GM18520 (cell line): ENCODE results near the gene PHOSPHO2.
"Not testable (repeated sequence)": the region's sequence is repeated elsewhere in the genome, so short reads cannot be mapped to it uniquely, and the experiment has no call there.

Experiments used
- ATAC-seq: cut with Tn5 transposase; IDR thresholded peaks from one replicate; pipeline ENCODE4 v1.9.1; 2021; ENCODE audit not compliant: unreplicated experiment

The PHOSPHO2 gene

DNA sequence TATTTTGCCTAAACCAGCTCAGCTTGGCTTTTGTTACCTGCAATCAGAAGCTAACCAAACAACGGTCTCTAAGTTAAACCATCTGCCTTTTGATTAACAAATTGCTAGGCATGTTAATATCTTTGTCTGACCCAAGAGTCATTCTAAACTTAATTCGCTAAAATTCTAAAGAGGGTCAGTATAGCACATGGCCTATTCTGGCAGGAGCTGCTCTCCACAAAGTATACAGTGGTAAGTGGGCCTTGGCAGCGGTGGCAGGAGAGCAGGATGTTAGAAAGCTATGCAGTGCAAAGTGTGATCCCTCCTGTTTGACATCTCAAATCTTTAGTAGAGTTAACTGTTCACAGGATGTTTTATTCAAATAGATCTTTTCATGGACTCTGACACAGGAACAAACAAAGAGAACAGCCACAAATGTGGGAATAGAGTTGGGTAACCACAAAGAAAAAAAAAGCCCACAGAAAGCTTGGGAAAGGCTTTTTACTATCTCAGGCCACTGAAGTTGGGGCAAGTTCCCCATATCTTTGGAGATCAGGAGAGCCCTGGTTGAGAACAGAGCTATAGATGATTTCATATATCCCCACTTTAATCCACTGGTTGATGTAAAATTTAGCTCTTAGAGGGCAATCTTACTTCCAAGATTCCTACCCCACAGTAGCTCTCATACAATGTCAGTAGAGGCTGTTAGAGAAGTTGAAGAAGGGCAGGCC is 10.7 kb upstream of the PHOSPHO2 start:
- ATAC-seq: no peak

GRCh38 chr2:169684135-169684565 is 10.1 kb upstream of the PHOSPHO2 start:
- ATAC-seq: no peak

DNA sequence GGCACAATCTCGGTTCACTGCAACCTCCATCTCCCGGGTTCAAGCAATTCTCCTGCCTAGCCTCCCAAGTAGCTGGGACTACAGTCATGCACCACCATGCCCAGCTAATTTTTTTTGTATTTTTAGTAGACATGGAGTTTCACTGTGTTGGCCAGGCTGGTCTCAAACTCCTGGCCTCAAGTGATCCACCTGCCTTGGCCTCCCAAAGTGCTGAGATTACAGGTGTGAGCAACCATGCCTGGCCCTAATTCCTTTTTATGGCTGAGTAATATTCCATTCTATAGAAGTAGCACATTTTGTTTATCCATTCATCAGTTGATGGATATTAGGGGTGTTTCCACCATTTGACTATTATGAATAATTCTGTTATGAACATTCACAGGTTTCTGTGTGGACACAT is 9.6 kb upstream of the PHOSPHO2 start:
- not testable (repeated sequence) for ATAC-seq

GRCh38 chr2:169686825-169687224 is 7.4 kb upstream of the PHOSPHO2 start:
- ATAC-seq: not testable (repeated sequence)

DNA sequence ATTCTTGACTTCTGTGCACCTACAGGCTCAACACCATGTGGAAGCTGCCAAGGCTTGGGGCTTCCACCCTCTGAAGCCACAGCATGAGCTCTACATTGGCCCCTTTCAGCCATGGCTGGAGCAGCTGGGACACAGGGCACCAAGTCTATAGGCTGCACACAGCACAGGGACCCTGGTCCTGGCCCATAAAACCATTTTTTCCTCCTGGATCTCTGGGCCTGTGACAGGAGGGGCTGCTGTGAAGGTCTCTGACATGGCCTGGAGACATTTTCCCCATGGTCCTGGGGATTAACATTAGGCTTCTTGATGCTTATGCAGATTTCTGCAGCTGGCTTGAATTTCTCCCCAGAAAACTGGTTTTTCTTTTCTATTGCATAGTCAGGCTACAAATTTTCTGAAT is 6.3 kb upstream of the PHOSPHO2 start:
- not testable (repeated sequence) for ATAC-seq

- no peak for ATAC-seq
Observed at GRCh38 chr2:169690958-169691357, 3.3 kb upstream of the PHOSPHO2 start.

GRCh38 chr2:169692718-169693117 is 1.6 kb upstream of the PHOSPHO2 start:
- no peak for ATAC-seq

GRCh38 chr2:169693360-169693759 is 909 bp upstream of the PHOSPHO2 start:
- no peak for ATAC-seq

- ATAC-seq: no peak
Observed at GRCh38 chr2:169694894-169695260, 608 bp downstream of the PHOSPHO2 start.

GRCh38 chr2:169696381-169696780 is 2.1 kb downstream of the PHOSPHO2 start:
- no peak for ATAC-seq

GRCh38 chr2:169699173-169699572 is 4.9 kb downstream of the PHOSPHO2 start:
- ATAC-seq: not testable (repeated sequence)

DNA sequence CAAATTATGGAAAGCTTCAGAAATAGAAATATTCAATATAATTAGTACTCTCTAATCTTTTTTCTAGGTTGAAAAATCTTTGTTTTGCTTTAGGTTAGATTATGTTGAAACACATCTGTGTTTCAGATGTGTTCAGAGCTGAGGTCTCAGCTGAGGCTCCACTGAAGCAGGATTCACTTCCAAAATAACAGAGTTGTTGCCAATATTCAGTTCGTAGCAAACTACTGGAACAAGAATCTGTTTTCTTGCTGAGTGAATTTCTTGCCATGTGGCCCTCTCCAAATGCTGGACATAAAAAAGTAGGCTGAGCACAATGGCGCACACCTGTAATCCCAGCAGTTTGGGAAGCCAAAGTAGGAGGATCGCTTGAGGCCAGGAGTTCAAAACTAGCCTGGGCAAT is 8.7 kb downstream of the PHOSPHO2 start:
- no peak for ATAC-seq

DNA sequence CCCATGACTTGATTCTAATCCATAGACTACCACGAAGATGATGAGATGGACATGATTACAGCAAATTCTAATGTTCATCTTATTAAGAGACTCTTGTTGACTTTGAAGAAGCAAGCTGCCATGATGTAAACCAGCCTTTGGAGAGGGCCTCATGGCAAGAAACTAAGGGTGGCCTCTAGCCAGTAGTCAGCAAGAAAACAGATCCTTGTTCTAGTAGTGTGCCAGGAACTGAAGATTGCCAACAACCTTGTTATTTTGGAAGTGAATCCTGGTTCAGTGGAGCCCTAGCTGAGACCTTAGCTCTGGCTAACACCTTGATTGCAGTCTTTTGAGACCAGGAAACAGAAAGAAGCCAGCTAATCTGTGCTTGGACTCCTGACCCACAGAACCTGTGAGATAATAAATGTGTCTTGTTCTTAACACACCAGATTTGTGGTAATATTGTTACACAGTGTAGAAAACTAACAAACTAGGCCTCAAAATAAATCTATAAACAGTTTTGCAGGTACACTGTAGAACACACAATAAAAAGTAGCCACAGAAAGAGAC is 10.0 kb downstream of the PHOSPHO2 start:
- no peak for ATAC-seq

DNA sequence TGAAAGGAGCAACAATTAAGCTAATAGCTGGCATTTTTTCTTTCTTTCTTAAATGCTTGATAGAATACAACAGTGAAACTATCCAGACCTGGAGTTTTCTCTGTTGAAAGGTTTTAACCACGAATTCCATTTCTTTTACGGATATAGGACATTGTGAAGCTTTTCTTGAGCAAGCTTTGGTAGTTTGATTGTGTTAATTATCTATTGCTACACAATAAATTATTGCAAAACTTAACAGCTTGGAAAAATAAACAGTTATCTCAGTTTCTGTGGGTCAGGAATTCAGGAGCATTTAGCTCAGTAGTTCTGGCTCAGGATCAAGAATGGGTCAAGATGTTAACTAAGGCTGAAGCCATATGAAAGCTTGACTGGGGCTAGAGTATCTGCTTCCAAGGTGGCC is 11.7 kb downstream of the PHOSPHO2 start:
- no peak for ATAC-seq

DNA sequence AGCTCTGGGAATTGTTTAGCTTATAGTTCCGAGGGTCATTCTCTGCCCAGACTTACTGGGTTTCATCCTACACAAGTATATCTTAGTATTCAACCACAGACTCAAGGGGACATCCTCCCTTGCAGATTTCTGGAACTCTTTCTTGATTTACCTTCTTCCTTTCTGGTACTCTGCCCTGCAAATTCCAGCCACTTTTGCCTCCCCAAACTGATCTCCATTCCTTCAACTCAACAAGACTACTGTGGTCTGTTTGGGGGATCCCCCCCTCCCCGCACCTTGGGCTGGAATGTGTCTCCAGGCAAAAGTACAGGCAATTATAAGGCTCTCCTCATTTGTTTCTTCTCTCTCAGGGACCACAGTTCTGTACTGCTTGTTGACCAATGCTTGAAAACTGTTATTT is 13.4 kb downstream of the PHOSPHO2 start:
- ATAC-seq: no peak

DNA sequence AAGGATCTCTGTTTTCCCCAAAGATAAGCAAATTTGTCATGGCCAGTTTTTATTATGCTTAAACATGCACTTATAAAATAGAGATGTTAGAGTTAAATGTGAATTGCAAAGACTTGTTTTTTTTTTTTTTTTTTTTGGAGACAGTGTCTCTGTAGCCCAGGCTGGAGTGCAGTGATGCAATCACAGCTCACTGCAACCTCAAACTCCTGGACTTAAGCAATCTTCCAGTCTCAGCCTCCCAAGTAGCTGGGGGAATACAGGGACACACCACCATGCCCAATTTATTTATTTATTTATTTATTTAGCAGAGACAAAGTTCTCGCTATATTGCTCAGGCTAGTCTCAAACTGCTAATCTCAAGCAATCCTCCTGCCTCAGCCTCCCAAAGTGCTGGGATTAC is 15.1 kb downstream of the PHOSPHO2 start:
- no peak for ATAC-seq

GRCh38 chr2:169709981-169710380 is 15.7 kb downstream of the PHOSPHO2 start:
- no peak for ATAC-seq

- no peak for ATAC-seq
Observed at GRCh38 chr2:169711751-169712509, 17.7 kb downstream of the PHOSPHO2 start.

DNA sequence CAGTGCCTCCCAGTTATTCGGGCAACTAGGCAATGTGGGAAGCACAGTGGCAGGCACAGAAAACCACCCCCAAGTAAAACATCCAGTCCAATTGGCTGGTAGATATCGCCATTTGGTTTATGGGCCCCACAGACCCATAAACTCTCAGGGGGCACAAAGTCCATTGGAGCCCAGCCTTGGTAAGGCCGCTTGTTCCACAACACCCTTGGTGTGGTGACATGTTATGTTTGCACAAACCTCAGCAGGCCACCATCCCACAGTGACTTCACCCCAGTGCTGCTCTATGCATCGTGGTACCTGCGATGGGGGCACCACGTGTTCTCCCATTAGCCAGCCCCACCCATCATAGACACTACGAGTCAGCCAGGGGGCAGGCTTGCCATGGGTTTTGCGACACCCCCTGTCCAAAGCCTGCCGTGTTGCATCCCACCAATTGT is 18.5 kb downstream of the PHOSPHO2 start:
- ATAC-seq: no peak

- ATAC-seq: no peak
Observed at GRCh38 chr2:169713331-169713730, 19.1 kb downstream of the PHOSPHO2 start.

DNA sequence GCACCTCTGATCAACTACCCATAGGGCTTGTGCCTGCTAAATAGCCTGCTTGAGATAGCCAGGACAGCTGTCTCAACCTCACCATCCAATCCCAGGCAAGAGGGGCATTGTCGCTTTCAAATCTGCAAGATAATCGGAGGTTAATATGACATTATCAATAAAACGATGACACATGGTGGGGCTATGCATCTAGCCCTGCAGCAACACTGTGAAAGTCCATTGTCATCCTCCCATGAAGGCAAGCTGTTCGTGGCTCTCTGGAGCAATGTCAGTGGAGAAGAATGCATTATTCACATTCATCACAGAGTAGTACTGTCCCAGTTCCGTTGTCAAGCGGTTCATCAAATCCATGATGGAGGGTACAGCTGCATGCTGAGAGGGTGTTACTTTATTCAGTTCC is 20.4 kb downstream of the PHOSPHO2 start:
- ATAC-seq: no peak
